ENCODE measurements around the gene ASPM.
"Not testable (repeated sequence)": the region's sequence is repeated elsewhere in the genome, so short reads cannot be mapped to it uniquely, and the experiment has no call there.

Gene ASPM

GRCh38 chr1:197083474-197083873 is 63.0 kb downstream of the ASPM start:
- no peak for DNase-seq (ENCODE audit: low read depth in 2 of 2)

DNA sequence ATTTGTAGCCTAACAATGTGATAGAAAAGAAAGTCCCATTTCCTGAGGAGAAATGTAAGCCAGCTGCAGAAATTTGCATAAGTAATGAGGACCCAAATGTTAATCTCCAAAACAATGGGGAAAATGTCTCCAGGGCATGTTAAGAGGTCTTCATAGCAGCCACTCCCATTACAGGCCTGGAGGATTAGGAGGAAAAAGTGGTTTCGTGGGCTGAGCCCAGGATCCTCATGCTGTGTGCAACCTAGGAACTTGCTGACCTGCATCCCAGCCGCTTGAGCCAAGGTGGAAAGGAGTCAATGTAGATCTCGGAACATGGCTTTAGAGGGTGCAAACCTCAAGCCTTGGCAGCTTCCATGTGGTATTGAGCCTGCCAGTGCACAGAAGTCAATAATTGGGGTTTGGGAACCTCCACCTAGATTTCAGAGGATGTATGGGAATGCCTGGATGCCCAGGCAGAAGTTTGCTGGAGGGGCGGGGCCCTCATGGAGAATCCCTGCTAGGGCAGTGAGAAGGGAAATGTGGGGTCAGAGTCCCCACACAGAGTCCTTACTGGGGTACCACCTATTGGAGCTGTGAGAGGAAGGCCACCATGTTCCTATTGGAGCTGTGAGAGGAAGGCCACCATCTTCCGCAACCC is 65.2 kb downstream of the ASPM start:
- DNase-seq (ENCODE audit: low read depth in 2 of 2) = no peak

DNA sequence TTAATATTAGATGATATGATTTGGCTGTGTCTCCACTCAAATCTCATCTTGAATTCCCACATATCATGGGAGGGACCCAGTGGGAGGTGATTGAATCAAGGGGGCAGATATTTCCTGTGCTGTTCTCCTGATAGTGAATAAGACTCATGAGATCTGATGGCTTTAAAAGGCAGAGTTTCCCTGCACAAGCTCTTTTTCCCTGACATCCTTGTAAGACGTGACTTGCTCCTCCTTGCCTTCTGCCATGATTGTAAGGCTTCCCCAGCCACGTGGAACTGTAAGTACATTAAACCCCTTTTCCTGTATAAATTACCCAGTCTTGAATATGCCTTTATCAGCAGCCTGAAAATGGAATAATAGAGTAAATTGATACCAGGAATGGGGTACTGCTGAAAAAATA is 66.1 kb downstream of the ASPM start:
- no peak for DNase-seq (ENCODE audit: low read depth in 2 of 2)

- no peak for DNase-seq (ENCODE audit: low read depth in 2 of 2)
Observed at GRCh38 chr1:197076585-197076984, 69.9 kb downstream of the ASPM start.

- DNase-seq (ENCODE audit: low read depth in 2 of 2) = no peak
Observed at GRCh38 chr1:197073978-197074377, 72.5 kb downstream of the ASPM start.

- DNase-seq (ENCODE audit: low read depth in 2 of 2) = no peak
Observed at GRCh38 chr1:197067457-197067818, 79.0 kb downstream of the ASPM start.

DNA sequence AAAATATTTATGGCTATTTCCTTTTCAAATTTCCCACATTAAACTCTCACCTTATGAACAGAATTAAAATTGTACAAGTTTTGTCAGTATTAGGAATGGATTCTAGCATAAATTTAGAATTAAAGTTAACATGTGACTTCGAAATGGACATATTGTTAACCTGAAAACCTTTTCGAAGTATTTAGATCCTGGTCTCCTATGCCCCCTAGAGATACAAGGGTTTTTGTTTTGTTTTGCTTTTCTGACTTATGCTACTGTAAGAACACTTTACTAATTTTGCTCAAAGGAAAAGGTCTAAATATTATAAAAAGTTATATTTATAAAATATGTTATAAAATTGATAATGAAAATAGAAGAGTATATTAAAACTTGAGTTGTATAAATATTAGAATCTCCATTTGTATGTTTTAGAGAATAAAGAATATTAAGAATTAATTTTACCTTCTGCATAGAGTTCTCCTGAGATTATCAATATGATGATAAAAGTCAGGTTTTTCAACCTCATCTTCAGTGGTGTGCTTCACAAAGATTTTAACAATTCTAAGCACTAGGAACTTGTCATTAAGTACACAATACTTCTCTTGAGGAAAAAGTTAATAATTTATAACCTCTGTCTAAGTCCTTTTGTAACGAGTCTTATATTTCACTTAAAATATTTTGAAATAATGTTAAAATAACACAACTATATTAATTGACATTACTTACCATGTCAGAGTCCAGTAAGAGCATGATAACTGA is 79.6 kb downstream of the ASPM start, which contains the start of gene F13B:
Gene F13B, minus strand, starts transcription at position 542 of the 738 bp plus-strand sequence. Its CDS starts 37 bp downstream, at position 505.
- DNase-seq (ENCODE audit: low read depth in 2 of 2) = no peak

DNA sequence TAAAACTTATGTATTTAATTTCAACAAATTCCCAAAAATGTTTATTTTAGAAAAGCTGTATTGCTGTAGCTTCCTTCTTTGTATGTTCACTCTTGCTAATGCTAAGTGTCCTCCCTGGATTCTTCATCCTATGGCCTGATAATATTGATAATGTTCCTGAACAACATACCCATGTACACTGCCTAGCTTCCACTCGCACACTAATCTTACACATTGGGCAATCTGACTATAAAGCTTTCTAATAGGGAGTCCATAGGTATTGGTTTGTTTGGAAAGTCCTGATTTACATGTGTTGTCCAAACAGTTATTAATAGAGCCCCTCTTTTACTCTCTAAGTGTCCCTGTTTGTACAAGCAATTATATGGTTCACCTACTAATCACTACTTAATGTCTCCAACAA is 80.2 kb downstream of the ASPM start:
- DNase-seq (ENCODE audit: low read depth in 2 of 2) = no peak

DNA sequence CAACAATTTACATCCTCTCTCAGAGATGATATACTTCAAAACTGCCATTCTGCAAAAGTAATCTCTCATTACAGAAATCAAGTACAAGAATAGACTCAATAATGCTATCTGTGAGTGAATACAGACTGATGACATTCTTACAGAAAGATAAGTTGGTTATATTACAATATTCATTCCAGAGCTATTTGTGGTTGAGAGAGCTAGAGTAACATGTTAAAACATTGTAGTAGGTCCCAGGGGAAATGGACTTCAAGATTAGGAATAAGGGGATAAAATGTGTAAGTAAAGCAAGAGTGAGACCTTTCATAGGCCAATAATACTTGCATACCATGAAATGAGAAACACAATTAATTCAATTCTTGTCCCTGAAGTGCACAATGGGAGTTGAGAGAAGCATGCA is 80.9 kb downstream of the ASPM start:
- DNase-seq (ENCODE audit: low read depth in 2 of 2) = no peak

GRCh38 chr1:197063212-197063611 is 83.3 kb downstream of the ASPM start:
- DNase-seq (ENCODE audit: low read depth in 2 of 2) = no peak

GRCh38 chr1:197062692-197063091 is 83.8 kb downstream of the ASPM start:
- no peak for DNase-seq (ENCODE audit: low read depth in 2 of 2)

DNA sequence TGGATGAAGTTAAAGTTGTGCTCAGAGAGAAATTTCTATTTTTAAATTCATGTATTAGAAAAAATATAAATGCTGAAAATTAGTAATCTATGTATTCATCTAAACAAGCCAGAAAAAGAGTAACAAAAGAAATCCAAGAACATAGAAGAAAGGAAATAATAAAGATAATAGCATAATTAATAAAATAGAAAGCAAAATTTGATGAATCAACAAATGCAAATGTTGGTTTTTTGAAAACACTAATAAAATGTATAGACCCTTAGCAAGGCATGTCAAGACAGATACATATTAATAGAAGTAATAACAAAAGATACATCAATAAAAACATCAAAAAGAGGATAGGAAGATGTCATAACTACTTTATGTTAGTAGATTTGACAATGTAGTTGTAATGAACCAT is 97.4 kb downstream of the ASPM start:
- no peak for DNase-seq (ENCODE audit: low read depth in 2 of 2)

GRCh38 chr1:197042676-197043341 is 103.7 kb downstream of the ASPM start:
- no peak for DNase-seq (ENCODE audit: low read depth in 2 of 2)

DNA sequence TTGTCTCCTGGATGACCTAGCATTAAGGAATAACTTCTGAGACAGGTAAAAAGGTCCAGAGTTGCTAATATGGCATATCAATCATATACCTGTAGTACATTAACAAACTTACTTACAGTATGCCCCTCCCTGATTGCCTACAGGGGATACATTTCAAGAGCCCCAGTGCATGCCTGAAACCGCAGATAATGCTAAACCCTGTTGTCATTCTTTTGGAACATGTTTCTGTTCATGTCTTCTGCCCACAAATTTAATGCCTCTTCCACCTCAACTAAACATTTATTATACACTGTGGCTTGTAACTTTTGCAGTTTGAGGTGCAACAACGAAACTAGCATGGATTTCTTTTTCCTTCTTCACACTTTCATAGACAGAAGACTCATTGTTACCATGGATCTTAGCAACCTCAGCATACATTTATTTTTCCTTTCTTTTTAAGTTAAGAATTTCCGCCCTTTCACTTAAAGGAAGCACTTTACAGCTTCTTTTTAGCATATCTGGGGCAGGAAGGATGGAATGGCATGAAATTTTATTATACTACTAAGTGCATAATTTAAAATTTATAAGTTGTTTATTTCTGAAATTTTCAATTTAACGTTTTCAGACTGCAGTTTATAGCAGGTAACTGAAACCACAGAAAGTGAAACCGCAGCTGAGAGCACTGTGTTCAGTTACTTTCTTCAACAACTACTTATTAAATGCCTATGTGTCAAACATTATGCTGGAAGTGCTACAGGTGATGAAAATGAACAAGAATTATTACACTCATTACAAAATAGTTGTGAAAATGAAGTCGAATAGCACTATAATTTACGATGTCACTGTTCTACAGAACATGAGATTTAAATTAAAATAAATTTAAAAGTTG is 104.7 kb downstream of the ASPM start:
- no peak for DNase-seq (ENCODE audit: low read depth in 2 of 2)

DNA sequence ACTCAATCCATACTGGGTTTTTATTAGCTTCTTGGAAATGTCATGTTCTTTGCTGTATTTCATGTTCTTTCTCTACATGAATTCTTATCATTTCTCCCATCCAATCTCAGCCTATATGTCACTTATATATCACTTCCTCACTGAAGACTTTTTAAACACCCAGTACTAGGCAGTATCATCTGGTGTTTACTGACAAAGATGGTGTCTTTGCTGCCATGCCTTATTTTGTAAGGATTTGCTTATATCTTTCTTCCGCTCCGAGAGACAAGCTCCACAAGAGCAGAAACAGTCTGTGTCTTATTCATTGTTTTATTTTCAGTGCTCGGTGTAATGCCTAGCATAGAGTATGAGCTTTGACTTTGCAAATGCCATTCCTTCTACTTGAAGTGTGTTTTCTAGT is 109.6 kb downstream of the ASPM start:
- no peak for DNase-seq (ENCODE audit: low read depth in 2 of 2)

DNA sequence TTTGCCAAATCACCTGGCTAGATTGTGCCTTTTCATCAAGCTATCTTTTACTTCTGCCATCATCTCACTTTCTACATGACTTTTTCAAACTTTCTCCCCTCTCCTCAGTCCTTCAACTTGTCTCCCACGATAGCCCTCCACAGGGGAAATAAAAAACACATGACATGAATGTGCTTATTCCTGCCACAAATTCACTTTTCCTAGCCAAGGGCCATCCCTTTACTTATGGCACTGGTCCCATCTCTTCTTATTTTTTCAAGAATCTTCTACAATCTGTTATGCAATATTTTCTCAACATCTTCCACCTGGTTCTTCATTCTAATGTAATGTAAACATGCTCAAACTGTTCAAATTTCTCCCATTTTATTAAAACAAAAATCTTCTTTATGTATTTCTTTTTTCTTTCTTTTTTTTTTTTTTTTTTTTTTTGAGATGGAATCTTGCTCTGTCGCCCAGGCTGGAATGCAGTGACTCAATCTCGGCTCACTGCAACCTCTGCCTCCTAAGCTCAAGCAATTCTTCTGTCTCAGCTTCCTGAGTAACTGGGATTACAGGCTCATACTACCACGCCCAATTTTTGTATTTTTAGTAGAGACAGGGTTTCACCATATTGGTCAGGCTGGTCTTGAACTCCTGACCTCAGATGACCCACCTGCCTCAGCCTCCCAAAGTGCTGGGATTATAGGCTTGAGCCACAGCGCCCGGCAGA is 111.7 kb downstream of the ASPM start:
- DNase-seq (ENCODE audit: low read depth in 2 of 2) = not testable (repeated sequence)

Measured in stimulated activated CD4-positive, alpha-beta T cell treated with anti-CD3 and anti-CD28 coated beads, Interleukin-15, amount 100 ng/mL, for 48 hours (primary cell).